ENCODE measurements around the gene TUG1.

DNA sequence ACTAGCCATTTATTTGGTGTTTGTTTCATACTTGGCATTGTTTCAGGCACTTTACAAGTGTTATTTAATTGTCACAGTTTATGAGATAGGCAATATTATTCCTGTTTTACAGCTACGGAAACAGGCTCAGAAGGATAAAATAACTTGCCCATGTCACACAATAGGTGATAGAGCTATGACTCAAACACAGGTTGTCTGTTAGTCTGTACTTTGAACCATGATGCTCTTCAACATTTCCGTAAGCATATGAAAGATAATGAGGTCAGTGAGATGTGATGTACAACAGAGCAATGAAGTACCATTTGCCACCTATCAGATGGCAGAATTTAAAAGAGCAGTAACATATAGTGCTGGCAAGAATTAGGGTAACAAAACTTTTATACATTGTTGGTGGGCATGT, 15.3 kb downstream of the TUG1 start:
- TF ChIP-seq, protein P1, sequence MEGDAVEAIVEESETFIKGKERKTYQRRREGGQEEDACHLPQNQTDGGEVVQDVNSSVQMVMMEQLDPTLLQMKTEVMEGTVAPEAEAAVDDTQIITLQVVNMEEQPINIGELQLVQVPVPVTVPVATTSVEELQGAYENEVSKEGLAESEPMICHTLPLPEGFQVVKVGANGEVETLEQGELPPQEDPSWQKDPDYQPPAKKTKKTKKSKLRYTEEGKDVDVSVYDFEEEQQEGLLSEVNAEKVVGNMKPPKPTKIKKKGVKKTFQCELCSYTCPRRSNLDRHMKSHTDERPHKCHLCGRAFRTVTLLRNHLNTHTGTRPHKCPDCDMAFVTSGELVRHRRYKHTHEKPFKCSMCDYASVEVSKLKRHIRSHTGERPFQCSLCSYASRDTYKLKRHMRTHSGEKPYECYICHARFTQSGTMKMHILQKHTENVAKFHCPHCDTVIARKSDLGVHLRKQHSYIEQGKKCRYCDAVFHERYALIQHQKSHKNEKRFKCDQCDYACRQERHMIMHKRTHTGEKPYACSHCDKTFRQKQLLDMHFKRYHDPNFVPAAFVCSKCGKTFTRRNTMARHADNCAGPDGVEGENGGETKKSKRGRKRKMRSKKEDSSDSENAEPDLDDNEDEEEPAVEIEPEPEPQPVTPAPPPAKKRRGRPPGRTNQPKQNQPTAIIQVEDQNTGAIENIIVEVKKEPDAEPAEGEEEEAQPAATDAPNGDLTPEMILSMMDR (IDR thresholded peaks at IDR 0.05 in 4 of 5, conservative IDR thresholded peaks at IDR 0.05 in 1 of 5), result no peak
- no peak for TF ChIP-seq POLR2A (IDR thresholded peaks at IDR 0.05)

Measured in gastrocnemius medialis (tissue), 4 donors.